HG03432 (cell line): ENCODE data around the gene UGT1A8.
"Not testable (repeated sequence)": the region's sequence is repeated elsewhere in the genome, so short reads cannot be mapped to it uniquely, and the experiment has no call there.

Source experiments
- ATAC-seq: cut with Tn5 transposase; IDR thresholded peaks from one replicate; pipeline ENCODE4 v1.9.1; 2021; ENCODE audit warnings: mild to moderate bottlenecking, moderate library complexity; ENCODE audit not compliant: unreplicated experiment

Gene UGT1A8

DNA sequence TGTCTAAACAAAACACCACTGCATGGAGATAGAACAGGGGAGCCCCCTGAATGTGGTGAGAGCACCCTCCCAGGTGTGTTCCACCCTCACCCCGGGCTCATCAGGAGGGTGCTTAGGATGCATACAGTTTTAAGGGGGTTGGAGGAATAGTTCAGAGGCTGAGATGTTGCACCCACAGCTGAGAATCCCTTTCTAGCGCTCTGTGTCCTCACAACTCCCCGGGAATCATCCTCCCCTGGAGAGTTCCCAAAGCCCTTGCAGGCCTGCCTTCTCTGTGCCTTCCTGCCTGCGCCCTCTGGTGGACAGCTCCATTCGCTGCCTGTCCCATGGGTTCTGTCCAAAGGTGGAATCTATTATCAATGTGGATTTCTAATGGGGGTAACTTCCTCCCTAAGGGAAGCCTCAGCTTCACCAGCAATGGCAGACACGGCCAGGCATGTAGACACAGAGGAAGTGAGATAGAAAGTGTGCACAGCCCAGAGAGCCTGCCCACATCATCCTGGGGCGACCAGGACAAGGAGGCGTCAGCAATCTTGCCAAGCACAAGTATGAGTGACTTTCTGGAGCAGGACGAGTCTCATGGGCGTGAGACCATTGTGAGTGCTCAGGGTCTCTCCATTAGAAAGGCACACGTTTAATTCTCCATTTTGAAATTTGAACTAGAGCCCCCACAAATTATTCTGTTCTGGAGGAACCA, 94.0 kb downstream of the UGT1A8 start:
- ATAC-seq: no peak

DNA sequence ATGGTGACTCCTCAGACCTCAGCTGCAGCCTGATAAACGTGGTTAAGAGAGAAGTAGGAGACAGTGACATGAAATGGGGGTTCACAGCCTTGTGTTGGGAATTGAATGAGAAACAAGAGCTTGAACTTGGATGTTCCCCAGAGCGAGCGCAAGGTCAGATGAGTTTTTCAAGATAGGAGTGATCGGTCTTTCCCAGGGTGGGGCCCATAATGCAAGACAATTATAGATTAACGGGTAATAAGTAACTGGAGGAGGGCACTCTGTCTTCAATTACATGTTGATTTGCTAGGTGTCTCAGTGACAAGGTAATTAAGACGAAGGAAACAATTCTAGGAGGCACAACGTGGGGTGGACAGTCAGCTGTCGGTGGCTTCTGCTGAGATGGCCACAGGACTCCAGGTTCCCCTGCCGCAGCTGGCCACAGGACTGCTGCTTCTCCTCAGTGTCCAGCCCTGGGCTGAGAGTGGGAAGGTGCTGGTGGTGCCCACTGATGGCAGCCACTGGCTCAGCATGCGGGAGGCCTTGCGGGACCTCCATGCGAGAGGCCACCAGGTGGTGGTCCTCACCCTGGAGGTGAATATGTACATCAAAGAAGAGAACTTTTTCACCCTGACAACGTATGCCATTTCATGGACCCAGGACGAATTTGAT, 95.3 kb downstream of the UGT1A8 start, which contains the start of gene UGT1A5:
UGT1A5 (plus strand) TSS at position 297 of the 651 bp plus-strand sequence; CDS start at position 382, 85 bp downstream.
- no peak for ATAC-seq

DNA sequence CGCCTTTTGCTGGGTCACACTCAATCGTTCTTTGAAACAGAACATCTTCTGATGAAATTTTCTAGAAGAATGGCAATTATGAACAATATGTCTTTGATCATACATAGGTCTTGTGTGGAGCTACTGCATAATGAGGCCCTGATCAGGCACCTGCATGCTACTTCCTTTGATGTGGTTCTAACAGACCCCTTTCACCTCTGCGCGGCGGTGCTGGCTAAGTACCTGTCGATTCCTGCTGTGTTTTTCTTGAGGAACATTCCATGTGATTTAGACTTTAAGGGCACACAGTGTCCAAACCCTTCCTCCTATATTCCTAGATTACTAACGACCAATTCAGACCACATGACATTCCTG, 95.8 kb downstream of the UGT1A8 start:
- no peak for ATAC-seq

DNA sequence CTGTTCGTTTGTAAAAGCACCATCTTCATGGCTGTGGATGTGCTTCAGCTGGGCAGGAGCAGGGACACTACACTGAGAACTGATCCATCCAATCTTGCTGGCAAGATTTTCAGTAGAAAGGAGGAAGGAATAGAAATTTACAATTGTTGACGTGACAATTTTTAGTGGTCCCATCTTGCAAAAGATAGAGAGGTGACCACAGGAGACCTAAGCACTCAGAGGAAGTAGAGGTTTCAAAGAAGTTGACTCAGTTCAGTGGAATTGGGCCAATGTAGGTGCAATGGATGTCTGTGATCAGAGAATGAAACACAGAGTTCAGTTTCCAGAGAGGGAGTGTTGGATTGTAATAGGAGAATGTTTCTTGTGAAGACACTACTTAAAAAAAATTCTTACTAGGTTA, 96.7 kb downstream of the UGT1A8 start:
- no peak for ATAC-seq

DNA sequence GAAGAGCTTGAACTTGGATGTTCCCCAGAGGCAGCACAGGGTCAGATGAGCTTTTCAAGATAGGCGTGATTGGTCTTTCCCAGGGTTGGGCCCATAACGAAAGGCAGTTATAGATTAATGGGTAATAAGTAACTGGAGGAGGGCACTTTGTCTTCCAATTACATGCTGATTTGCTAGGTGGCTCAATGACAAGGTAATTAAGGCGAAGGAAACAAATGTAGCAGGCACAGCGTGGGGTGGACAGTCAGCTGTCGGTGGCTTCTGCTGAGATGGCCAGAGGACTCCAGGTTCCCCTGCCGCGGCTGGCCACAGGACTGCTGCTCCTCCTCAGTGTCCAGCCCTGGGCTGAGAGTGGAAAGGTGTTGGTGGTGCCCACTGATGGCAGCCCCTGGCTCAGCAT, 101.1 kb downstream of the UGT1A8 start, which contains the start of gene UGT1A4:
UGT1A4 (plus strand) TSS at position 185 of the 400 bp plus-strand sequence; CDS start at position 270, 85 bp downstream.
- ATAC-seq: no peak

DNA sequence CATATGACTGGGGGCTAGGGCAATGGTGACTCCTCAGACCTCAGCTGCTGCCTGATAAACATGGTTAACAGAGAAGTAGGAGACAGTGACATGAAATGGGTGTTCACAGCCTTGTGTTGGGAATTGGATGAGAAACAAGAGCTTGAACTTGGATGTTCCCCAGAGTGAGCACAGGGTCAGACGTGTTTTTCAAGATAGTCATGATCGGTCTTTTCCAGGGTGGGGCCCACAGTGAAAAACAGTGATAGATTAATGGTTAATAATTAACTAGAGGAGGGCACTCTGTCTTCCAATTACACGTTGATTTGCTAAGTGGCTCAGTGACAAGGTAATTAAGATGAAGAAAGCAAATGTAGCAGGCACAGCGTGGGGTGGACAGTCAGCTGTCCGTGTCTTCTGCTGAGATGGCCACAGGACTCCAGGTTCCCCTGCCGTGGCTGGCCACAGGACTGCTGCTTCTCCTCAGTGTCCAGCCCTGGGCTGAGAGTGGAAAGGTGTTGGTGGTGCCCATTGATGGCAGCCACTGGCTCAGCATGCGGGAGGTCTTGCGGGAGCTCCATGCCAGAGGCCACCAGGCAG, 111.4 kb downstream of the UGT1A8 start, which contains the start of gene UGT1A3:
UGT1A3 (plus strand) TSS at position 320 of the 579 bp plus-strand sequence; CDS start at position 405, 85 bp downstream.
- no peak for ATAC-seq

DNA sequence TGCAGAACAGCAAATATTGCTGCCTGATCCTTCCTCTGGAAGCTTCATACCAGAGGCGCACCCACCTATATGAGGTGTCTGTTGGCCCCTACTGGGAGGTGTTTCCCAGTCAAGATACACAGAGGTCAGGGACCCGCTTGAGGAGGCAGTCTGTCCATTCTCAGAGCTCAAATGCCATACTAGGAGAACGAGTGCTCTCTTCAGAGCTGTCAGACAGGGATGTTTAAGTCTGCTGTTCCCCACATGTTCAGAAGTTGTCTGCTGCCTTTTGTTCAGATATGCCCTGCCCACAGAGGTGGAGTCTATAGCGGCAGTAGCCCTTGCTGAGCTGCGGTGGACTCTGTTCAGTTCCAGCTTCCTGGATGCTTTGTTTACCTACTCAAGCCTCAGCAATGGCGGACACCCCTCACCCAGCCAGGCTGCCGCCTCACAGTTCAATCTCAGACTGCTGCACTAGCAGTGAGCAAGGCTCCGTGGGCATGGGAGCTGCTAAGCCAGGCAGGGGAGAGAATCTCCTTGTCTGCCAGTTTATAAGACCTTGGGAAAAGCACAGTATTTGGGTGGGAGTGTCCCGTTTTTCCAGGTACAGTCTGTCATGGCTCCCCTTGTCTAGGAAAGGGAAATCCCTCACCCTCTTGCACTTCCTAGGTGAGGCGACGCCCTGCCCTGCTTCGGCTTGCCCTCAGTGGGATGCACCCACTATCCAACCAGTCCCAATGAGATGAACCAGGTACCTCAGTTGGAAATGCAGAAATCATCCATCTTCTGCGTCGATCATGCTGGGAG, 119.6 kb downstream of the UGT1A8 start:
- not testable (repeated sequence) for ATAC-seq

DNA sequence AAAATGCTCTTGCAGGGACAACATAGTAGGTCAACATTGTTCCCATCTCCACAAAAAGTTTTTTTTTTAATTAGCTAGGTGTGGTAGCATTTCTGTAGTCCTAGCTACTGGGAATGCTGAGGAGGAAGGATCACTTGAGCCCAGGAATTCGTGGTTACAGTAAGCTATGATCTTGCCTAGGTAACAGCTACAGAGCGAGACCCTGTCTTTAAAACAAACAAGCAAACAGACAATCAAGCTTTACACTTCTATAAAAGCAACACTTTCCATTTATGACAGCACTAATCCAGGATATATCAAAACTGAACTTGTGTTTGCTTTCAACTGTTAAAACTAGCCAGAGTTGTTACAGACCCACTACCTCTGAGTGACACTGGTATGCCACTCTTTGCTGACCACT, 123.4 kb downstream of the UGT1A8 start:
- ATAC-seq: no peak

DNA sequence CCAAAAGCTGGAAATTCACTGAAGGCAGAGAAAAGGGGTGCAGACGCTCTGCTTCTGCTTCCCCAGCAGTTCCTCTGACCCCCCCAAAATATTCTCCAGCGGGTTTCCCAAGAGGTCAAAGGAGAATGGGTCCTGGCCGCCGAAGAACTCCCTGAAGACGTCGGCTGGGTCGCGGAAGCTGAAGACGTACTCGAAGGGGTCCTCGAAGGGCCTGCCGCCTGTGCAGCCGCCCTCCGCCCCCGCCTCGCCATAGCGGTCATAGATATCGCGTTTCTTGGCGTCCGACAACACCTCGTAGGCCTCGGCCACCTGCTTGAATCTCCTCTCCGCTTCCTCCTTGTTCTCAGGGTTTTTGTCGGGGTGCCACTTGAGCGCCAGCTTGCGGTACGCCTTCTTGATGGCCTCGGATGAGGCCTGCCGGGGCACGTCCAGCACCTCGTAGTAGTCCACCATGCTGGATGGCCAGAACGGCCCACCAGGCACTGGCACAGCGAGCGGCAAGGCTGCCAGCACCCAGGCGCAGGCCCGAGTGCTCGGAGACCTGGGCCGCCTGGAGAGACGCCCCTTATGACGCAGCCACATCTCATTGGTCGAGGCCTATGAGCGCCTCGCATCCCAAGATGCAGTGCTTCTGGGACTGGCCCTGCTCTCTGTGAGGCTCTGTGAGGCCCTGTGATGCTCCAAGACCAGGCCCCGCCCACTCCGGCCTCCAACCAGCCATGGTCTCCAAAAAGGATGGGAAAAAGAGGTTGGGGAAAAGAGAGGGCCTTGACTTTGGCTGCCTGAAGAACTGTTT, 126.2 kb downstream of the UGT1A8 start:
- no peak for ATAC-seq

DNA sequence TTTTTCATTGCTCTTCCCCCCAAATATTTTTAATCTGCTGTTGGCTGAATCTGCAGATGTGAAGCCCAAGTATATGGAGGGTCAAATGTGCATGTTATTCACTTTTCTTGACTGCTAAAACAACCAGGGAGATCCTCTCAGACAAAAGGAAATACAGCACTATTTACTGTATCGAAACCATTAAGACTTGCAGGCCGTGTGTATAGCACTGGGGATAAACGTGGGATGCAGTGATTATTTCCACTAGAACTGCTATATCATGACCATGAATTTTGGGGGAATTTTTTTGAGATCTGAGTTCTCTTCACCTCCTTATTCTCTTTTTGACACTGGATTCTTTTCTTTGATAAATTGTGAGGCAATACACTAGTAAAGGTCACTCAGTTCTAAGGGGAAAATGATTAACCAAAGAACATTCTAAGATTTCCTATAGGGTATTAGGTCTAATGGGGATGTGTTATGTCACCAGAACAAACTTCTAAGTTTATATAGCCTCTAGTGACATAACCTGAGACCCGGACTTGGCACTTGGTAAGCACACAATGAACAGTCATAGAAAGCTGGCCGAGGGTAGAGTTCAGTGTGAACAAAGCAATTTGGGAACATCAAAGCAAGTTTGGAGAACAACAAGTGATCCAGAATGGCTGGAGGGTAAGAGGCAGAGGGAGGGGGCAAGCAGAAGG, 127.8 kb downstream of the UGT1A8 start:
- no peak for ATAC-seq

DNA sequence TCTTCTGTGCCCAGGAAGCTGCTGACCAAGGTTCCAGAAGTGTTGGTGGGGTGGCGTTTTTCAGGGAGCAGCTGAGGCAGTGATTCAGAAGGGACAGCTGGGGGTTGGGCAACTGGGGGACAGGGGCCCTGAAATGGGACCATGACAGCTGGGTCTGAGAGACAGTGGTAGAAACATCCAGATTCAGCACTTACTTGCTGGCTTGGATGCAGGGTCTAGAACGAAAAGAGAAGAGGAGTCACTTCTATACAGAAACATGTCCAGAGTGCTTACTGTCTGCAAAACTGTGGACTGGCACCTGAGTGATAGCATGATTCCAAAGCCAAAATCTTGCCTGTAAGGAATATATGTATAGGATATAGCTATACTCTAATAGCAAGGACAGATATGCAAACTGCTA, 128.4 kb downstream of the UGT1A8 start:
- not testable (repeated sequence) for ATAC-seq

DNA sequence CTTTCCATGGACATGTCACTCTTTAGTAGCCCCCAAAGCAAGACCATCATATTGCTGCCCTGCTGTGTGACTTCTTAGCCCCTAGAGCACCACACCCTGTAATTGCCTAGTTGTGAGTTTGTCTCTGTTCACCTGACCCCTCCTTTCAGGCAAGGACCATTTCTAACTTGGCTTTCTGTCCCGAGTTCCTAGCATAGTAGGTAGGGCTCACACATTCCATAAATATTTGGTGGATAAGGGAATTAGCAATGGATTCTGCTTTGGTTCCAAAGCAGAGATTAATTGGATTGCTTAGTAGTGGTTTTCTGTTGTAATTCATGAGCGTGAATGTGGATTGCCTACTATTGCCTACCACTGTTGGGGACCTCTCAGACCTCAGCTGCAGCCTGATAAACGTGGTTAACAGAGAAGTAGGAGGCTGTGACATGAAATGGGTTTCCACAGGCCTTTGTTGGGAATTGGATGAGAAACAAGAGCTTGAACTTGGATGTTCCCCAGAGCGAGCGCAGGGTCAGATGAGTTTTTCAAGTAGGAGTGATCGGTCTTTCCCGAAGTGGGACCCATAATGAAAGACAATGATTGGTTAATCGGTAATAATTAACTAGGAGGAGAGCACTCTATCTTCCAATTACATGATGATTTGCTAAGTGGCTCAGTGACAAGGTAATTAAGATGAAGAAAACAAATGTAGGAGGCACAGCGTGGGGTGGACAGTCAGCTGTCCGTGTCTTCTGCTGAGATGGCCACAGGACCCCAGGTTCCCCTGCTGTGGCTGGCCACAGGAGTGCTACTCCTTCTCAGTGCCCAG, 129.2 kb downstream of the UGT1A8 start:
- no peak for ATAC-seq

DNA sequence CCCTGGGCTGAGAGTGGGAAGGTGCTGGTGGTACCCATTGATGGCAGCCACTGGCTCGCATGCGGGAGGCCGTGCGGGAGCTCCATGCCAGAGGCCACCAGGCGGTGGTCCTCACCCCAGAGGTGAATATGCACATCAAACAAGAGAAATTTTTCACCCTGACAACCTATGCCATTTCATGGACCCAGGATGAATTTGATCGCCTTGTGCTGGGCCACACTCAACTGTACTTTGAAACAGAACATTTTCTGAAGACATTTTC, 129.8 kb downstream of the UGT1A8 start:
- no peak for ATAC-seq

DNA sequence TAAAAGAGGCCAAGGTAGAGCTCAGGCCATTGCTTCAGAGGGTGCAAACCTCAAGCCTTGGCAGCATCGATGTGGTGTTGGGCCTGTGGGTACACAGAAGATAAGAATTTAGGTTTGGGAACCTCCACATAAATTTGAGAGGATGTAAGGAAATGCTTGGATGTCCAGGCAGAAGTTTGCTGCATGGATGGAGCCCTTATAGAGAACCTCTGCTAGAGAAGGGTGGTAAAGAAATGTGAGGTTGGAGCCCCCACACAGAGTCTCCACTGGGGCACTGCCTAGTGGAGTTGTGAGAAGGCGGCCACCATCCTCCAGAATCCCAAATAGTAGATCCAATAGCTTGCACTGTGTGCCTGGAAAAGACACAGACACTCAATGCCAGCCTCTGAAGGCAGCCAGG, 133.3 kb downstream of the UGT1A8 start:
- not testable (repeated sequence) for ATAC-seq

DNA sequence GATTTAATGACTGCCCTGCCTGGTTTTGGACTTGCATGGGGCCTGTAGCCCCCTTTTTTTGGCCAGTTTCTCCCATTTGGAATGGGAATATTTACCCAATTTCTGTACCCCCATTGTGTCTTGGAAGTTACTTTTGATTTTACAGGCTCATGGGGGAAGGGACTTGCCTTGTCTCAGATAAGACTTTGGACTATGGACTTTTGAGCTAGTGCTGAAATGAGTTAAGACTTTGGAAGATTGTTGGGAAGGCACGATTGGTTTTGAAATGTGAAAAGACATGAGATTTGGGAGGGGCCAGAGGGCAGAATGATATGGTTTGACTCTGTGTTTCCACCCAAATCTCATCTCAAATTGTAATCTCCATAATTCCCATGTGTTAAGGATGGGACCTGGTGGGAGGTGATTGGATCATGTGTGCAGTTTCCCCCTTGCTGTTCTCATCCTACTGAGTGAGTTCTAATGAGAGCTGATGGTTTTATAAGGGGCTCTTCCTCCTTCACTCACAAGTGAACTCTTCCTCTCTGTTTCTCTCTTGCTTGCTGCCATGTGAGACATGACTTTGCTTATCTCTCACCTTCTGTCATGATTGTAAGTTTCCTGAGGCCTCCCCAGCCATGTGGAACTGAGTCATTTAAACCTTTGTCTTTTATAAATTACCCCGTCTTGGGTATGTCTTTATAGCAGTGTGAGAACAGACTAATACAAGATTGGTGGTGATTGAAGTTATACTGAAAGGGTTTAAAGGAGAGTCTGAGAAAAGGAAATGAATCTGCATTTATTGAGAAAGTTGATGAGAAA, 134.0 kb downstream of the UGT1A8 start:
- ATAC-seq: not testable (repeated sequence)

DNA sequence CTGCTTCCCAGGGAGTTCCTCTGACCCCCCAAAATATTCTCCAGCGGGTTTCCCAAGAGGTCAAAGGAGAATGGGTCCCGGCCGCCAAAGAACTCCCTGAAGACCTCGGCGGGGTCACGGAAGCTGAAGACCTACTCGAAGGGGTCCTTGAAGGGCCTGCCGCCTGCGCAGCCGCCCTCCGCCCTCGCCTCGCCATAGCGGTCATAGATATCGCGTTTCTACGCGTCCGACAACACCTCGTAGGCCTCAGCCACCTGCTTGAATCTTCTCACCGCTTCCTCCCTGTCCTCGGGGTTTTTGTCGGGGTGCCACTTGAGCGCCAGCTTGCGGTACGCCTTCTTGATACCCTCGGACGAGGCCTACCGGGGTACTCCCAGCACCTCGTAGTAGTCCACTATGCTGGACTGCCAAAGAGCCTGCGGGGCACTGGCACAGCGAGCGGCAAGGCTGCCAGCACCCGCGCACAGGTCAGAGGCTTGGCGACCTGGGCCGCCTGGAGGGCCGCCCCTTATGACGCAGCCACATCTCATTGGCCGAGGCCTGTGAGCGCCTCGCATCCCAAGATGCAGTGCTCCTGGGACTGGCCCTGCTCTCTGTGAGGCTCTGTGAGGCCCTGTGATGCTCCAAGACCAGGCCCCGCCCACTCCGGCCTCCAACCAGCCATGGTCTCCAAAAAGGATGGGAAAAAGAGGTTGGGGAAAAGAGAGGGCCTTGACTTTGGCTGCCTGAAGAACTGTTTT, 137.6 kb downstream of the UGT1A8 start:
- ATAC-seq: no peak

DNA sequence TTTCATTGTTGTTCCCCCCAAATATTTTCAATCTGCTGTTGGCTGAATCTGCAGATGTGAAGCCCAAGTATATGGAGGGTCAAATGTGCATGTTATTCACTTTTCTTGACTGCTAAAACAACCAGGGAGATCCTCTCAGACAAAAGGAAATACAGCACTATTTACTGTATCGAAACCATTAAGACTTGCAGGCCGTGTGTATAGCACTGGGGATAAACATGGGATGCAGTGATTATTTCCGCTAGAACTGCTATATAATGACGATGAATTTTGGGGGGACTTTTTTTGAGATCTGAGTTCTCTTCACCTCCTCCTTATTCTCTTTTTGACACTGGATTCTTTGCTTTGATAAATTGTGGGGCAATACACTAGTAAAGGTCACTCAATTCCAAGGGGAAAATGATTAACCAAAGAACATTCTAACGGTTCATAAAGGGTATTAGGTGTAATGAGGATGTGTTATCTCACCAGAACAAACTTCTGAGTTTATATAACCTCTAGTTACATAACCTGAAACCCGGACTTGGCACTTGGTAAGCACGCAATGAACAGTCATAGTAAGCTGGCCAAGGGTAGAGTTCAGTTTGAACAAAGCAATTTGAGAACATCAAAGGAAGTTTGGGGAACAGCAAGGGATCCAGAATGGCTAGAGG, 139.1 kb downstream of the UGT1A8 start:
- ATAC-seq: no peak
